HG03280 (cell line): Measurements from ENCODE around the gene ZNF546.
"Not testable (repeated sequence)": the region's sequence is repeated elsewhere in the genome, so short reads cannot be mapped to it uniquely, and the experiment has no call there.

ENCODE experiments used
- ATAC-seq: cut with Tn5 transposase; IDR thresholded peaks from one replicate; pipeline ENCODE4 v1.9.1; 2021; ENCODE audit warnings: mild to moderate bottlenecking, moderate library complexity; ENCODE audit not compliant: unreplicated experiment

ZNF546 gene

DNA sequence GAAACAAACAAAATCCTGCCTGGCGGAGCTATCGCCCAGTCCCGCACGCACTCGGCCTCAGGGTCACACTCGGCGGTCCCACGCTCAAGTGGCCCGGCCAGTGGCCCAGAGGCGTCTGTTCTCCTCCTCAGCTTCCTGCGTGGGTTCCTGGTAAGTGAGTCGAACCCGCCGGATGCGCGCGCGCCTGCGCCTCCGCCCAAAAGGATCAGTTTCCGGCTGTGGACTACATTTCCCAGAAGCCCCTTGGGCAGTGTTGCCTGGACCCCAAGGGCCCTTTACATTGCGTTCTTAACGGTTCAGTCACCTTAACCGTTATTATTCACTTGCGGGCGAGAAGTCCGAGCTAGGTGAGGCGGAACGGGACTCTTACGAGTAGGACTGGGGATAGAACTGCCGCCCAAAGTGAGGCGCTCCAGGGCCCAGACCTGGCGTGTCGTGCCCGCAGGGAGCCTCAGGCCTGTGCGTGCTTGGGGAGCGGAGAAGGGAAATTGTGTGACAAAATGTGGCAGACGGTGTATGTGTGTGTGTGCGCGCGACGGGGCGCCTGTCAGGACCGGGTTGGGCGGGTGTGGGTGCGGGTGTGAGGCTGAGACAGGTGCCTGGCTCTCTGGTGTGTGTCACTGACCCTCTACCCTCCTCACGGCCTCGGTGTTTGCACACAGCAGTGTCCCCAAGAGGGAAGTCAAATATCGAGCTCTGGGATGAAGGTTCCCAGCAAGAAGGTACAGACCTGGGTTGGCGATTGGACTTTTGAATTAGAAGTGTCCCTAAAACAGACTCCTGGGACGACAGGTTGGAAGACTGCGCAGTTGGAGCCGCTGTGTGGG is at the start of gene ZNF546:
Gene ZNF546 (plus strand): TSS at position 250 of the 827 bp plus-strand sequence. CDS start 1,267 bp downstream, outside the sequence.
- peak; percentile 85 for ATAC-seq

DNA sequence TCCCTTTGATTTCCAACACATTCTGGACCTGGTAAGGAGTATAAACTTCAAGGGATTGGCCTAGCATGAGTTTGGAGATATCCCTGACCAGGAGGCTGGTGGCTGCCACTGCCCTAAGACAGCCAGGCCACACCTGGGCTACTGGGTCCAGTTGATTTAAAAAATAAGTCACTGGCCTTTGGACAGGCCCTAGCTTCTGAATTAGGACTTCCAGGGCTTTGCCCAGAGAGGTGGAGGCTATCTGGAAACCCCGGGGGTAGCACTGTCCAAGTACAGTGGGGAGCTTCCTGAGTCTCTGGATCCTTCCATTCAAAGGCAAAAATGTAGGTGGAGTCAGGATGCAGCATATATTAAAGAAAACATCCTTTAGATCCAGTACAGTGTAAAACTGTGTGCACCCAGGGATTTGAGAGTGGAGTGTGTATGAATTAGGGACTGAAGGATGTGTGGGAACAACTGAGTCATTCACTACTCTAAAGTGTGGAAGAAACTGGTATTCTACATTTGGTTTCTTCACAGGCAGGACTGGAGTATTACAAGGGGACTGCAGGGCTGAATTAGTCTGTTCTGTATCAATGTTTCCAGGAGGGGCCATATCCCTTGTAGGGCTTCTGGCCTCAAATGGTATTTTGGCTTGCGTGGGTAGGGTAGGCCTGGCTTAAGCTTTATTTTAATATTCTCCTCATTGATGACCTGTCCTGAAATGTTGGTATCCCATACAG is 47.7 kb upstream of the ZNF546 start:
- no peak for ATAC-seq

DNA sequence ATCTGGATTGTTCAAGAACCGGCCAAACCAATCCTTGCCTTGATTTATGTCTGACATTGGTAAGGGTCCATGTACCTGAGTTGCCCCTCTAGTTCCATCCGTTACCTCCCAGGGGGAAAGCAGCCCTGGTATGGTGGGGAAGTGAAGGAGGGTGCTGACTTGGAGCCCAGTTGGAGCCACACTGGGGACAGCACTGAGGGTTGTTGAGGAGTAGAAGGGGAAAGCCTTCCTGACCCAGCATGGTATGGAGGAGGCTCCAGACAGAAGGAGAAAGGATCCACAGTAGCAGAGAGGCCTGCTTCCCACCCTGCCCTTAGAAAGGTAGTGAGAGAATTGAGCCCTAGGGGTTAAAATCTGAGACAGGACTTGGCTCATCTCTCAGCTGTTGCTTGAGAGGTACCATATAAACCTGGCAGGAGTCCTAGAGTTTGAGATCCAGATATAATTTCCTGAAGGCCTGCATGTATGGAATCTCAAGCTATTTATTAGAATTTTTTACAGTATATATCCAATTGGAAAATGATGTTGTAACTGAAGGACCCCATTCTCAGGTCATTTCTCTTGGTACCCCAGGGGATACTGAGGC is 45.7 kb upstream of the ZNF546 start:
- ATAC-seq = no peak

DNA sequence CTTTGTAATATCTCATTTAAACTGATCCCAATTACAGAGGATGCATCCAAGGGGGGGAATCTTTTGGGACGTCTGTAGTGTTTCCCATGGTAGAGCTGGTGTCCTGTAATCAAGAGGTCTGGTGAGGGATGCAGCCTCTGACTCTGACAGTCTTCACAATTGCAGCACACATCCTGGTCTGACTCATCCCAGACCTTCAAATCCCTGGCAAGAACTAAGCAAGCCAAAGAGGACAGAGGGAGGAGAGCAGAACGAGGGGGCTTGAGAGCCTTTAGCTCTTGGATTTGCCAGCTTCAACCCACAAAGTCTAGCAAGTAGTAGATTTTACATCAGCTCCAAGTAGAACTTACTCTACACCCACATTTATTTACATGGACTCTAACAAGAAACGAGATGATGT is 45.2 kb upstream of the ZNF546 start:
- no peak for ATAC-seq

DNA sequence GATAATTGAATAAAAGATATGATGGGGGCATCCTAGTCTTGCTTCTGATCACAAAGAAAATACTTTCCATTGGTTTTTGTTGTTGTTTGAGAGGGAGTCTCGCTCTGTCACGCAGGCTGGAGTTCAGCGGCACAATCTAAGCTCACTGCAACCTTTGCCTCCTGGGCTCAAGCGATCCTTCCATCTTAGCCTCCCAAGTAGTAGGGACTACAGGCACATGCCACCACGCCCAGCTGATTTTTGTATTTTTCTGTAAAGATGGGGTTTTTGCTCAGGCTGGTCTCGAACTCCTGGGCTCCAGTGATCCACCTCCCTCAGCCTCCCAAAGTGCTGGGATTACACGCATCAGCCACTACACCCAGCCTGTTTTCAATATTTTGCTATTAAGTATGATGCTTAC is 42.9 kb upstream of the ZNF546 start:
- no peak for ATAC-seq

DNA sequence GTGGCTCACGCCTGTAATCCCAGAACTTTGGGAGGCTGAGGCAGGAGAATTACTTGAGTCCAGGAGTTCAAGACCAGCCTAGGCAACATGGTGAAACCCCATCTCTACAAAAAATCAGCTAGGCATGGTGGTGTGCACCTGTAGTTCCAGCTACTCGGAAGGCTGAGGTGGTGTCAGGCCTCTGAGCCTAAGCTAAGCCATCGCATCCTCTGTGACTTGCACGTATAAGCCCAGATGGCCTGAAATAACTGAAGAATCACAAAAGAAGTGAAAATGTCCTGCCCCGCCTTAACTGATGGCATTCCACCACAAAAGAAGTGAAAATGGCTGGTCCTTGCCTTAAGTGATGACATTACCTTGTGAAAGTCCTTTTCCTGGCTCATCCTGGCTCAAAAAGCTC is 39.0 kb upstream of the ZNF546 start:
- ATAC-seq = not testable (repeated sequence)

DNA sequence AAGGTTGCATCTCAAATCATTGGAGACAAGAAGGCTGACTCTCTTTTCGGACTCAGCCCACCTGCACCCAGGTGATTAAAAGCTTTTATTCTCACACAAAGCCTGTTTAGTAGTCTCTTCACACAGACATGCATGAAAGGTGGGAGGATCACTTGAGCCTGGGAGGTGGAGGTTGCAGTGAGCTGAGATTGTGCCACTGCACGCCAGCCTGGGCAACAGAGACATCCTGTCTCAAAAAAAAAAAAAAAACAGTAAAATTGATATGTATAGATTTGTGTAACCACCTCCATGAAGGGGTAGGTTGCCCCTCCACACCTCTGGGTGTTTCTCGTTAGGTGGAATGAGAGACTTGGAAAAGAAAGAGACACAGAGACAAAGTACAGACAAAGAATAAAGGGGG is 37.9 kb upstream of the ZNF546 start:
- not testable (repeated sequence) for ATAC-seq

DNA sequence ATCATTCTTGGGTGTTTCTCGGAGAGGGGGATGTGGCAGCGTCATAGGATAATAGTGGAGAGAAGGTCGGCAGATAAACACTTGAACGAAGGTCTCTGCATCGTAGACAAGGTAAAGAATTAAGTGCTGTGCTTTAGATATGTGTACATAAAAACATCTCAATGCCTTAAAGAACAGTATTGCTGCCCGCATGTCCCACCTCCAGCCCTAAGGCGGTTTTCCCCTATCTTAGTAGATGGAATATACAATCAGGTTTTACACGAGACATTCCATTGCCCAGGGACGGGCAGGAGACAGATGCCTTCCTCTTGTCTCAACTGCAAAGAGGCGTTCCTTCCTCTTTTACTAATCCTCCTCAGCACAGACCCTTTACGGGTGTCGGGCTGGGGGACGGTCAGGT is 37.5 kb upstream of the ZNF546 start:
- ATAC-seq = not testable (repeated sequence)

DNA sequence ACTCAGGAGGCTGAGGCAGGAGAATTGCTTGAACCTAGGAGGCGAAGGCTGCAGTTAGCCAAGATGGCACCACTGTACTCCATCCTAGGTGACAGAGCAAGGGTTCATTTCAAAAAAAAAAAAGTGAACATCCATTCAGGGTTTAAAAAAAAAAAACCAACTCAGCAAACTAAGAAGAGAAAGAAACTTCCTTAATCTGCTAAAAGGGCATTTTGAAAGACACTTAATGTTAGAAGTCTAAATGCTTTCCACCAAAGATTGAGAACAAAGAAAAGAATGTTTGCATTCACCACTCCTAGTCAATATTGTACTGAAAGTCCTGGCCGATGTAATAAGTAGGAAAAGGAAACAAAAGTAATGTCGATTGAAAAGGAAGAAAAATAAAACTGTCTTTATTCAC is 33.0 kb upstream of the ZNF546 start:
- no peak for ATAC-seq

DNA sequence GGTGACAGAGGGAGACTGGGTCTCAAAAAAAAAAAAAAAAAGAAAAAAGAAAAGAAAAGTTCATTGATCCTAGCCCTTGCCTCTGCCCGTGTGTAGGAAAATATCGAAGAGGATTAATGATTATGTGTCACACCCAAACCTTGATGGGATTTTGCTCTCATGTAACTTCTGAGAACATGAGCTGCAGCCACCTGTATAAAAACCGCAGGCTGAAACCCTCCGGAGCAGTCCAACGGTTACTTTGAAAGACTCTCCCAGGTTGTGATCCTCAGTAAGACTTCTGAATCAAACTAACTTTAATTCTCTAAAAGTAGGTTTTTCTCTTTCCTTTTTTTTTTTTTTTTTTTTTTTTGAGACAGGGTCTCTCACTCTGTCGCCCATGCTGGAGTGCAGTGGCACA is 30.2 kb upstream of the ZNF546 start:
- no peak for ATAC-seq

DNA sequence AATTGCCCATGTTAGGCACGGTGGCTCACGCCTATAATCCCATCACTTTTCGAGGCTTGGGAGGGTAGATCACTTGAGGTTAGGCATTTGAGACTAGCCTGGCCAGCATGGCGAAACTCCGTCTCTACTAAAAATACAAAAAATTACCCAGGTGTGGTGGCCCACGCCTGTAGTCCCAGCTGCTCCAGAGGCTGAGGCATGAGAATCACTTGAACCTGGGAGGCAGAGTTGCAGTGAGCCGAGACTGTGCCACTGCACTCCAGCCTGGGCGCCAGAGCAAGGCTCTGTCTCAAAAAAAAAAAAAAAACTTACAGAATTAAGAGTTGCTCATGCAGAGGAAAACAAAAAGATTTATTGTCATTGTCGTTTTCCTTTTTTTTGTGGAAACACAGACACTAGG is 29.3 kb upstream of the ZNF546 start:
- ATAC-seq = no peak

DNA sequence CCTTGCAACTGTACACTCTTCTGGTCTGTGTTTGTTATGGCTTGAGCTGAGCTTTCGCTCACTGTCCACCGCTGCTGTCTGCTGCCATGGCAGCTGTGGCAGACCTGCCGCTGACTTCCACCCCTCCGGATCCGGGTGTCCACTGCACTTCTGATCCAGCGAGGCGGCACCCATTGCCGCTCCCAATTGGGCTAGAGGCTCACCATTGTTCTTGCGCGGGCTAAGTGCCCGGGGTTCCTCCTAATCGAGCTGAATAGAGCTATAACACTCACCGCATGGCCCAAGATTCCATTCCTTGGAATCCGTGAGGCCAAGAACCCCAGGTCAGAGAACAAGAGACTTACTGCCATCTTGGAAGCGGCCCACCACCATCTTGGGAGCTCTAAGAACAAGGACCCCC is 28.1 kb upstream of the ZNF546 start:
- ATAC-seq = no peak

DNA sequence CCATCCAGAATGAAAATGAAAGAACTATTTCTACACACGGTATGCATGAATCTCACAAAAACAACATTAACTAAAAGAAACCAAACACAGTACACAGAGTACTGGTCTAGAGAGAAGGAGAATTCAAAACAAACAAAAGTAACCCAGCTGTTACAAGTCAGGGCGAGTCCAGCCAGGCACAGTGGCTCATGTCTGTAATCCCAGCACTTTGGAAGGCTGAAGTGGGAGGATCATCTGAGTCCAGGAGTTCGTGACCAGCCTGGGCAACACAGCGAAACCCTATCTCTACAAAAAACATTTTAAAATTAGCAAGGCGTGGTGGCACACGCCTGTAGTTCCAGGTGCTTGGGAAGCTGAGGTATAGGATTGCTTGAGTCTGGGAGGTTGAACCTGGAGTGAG is 27.6 kb upstream of the ZNF546 start:
- no peak for ATAC-seq

DNA sequence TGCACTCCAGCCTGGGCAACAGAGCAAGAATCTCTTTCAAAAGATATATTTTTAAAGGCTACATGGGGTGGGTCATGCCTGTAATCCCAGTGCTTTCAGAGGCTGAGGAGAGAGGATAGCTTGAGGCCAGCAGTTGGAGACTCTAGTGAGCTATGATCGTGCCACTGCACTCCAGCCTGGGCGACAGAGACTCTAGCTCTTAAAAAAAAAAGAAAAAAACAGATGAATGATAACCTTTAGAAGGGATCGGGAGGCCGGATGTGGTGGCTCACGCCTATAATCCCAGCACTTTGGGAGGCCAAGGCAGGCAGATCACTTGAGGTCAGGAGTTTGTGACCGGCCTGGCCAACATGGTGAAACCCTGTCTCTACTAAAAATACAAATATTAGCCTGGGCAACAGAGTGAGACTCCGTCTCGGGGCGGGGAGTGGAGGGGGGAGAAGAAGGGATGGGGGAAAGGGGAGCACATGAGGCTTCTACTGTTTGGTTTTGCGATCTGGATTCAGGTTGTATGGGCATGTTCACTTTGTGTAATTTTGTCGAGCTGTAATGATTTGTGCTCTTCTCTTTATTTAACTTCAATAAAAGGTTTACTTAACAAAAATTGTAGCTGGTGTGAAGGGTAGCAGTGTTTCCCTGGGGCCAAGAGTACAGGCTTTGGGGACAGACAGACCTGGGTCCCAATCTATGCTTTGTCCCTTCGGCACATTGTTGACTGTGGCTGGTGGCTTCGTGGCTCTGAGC is 27.0 kb upstream of the ZNF546 start:
- no peak for ATAC-seq

DNA sequence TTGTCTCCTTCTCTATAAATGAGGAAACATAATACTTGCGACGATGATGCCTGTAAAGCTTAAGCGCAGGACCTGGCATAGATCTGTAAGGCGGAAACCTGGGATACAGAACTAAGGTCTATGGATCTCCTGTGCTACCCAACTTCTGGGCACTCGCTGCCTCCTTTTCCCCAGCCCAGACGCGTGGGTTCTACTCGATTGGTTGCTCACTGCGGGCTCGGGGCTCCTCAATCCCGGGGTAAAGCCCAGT is 26.5 kb upstream of the ZNF546 start:
- ATAC-seq = peak; percentile 7

DNA sequence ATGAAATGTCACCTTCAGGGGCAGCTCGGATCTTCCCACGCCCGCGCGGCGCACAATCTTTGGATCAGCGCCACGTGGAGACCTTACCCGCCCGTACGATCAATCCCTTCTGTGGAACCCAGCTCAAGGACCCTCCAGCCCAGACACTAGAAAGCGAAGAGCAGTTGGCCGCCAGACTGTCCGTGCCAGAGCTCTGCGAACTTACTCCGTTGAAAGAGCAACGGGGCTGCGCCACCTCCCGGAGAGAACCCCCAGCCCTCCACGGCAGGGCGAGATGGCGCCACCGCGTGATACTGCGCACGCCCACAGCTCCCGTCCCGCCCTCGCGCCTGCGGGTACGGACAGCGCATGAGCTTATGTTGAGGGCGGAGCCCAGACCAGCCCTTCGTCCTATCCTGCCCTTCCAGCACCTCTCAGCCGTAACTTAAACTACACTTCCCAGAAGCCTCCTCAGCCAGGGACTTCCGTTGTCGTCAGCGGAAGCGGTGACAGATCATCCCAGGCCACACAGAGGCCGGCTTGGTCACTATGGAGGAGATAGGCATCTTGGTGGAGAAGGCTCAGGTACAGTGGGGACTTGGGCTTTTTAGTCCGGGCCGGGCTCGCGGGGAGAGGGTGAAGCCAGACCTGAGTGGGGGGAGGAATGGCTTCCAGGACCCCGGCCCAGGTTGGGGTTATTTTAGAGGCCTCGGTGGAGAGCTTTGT is 26.0 kb upstream of the ZNF546 start, which contains the start of gene PSMC4:
Gene PSMC4 (plus strand): TSS at position 491 of the 705 bp plus-strand sequence. CDS start 38 bp downstream, at position 529.
- ATAC-seq = peak; percentile 97

DNA sequence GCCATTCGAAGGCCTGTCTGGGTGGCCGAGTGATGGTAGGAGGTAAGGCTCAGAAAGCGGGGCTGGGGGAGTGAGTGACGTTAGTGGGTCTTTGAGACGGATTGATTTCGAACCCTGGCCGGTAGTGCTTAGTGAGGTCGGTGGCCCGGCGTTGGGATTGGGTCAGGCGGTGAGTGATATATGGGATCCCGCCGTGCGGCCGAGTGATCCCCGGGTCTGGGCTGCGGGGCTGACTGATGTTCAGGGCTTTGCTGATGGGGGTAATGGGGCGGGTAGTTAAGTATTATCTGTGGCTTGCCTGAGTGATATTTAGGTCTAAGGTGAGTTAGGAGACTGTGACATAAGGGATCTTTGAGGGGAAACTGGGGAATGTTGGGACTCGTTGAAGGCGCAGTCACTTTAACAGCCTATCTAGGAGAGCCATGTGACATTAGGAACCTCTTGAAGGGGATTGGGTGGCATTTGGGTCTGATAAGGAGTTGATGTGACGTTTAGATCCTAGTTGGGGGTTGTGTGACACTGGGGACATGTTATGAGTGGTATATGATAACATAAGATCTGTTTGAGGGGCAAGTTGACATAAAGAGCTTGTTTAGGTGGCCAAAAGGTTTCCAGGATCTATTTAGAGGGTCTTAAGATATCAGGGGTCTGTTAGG is 25.4 kb upstream of the ZNF546 start:
- no peak for ATAC-seq

DNA sequence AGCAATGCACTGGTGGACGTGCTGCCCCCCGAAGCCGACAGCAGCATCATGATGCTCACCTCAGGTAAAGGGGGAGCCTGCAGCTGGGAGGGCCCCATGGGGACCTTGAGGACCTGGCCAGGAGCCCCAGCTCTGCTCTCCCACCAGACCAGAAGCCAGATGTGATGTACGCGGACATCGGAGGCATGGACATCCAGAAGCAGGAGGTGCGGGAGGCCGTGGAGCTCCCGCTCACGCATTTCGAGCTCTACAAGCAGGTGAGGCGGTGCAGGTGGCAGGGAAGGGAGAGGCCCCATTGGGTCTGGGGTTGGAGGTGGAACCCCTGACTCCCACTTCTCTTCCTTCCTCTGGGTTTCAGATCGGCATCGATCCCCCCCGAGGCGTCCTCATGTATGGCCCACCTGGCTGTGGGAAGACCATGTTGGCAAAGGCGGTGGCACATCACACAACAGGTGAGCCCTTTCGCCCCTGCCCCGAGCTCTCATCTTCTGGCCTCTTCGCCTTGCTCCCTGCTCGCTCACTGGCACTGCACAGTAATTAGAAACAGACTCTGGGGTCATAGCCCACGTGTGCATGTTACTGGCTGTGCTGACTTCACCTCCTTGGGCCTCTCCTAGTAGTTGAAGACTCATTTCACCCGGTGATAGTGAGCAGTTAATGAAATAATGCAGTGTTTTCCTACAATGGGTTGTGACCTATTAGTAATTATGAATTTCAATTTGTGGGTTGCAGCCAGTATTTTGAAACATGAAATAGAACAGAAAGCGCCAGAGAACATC is 22.3 kb upstream of the ZNF546 start:
- no peak for ATAC-seq

DNA sequence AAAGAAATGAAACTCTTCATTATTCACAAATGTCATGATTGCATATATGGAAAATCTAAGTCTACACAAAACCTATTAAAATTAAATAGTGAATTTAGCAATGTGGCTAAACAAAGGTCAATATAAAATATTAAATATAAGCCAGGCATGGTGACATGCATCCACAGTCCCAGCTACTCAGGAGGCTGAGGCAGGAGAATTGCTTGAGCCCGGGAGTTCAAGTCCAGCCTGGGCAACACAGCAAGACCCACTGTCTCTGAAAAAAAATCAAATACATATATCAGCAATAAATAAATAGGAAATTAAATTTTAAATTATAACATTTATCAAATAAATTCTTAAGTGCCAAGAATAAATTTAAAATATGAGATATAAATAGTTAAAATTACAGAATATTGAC is 14.0 kb upstream of the ZNF546 start:
- ATAC-seq = no peak
